K562 (cell line): Measurements from ENCODE around the gene CSF1. TPM values are rescaled to one million over a fixed set of nuclear protein-coding genes. Genes with fewer than 3 reads are reported as not detected.

Experiments
- CAMTA2 ChIP-seq: fragments of 250-450 bp; sonication (Bioruptor Pico); conservative IDR thresholded peaks from 2 replicates; pipeline ENCODE4 v1.5.1; 2022
- CBX3 ChIP-seq, 2 experiments: IDR thresholded peaks; 1 replicate in 1 of 2; 2 replicates in 1 of 2; pipeline ENCODE4 v1.6.1; 2012; ENCODE audit warnings: inconsistent platforms in 2 of 2, low read length in 2 of 2, borderline replicate concordance in 1 of 2, control low read depth in 1 of 2
- CXXC5 ChIP-seq: fragments of 250-450 bp; sonication (Bioruptor Pico); IDR thresholded peaks from 2 replicates; pipeline ENCODE4 v1.8.0; 2022; ENCODE audit warnings: inconsistent platforms, mild to moderate bottlenecking, moderate library complexity
- HBP1 ChIP-seq: fragments of 450-650 bp; formaldehyde crosslinking; IDR thresholded peaks from 2 replicates; pipeline ENCODE4 v1.4.0; 2022; ENCODE audit warnings: missing genetic modification characterization
- HIVEP1 ChIP-seq: fragments of 250-450 bp; sonication (Bioruptor Pico); IDR thresholded peaks from 2 replicates; pipeline ENCODE4 v1.4.0; 2020; ENCODE audit warnings: mild to moderate bottlenecking
- HNRNPUL1 ChIP-seq: fragments of 200-400 bp; formaldehyde crosslinking; IDR thresholded peaks from 2 replicates; pipeline ENCODE4 v1.6.1; 2017; ENCODE audit warnings: low read length
- NR2F6 ChIP-seq: fragments of 450-650 bp; formaldehyde crosslinking; IDR thresholded peaks from 2 replicates; pipeline ENCODE4 v1.4.0; 2020; ENCODE audit warnings: mild to moderate bottlenecking
- PPARD ChIP-seq: fragments of 250-450 bp; sonication (Bioruptor Pico); IDR thresholded peaks from 2 replicates; pipeline ENCODE4 v1.8.0; 2022; ENCODE audit warnings: inconsistent platforms, mild to moderate bottlenecking, moderate library complexity
- PTBP1 ChIP-seq: fragments of 200-400 bp; formaldehyde crosslinking; IDR thresholded peaks from 2 replicates; pipeline ENCODE4 v1.6.1; 2017; ENCODE audit warnings: low read depth, low read length
- SIRT6 ChIP-seq: IDR thresholded peaks from one replicate; pipeline ENCODE4 v1.6.1; 2012; ENCODE audit warnings: low read depth, mild to moderate bottlenecking, control low read depth, inconsistent platforms, low read length, moderate library complexity
- SMAD2 ChIP-seq: fragments of 150-350 bp; IDR thresholded peaks from 2 replicates; pipeline ENCODE4 v1.6.1; 2014; ENCODE audit warnings: low read depth, mild to moderate bottlenecking, low read length
- SNRNP70 ChIP-seq: fragments of 200-400 bp; formaldehyde crosslinking; optimal IDR thresholded peaks from 2 replicates; pipeline ENCODE3; 2017; ENCODE audit warnings: low read depth, low read length
- TAF1 ChIP-seq: IDR thresholded peaks from 2 replicates; pipeline ENCODE4 v1.6.1; 2011; ENCODE audit warnings: mild to moderate bottlenecking, low read length, moderate library complexity; ENCODE audit not compliant: insufficient read depth, control insufficient read depth, severe bottlenecking; ENCODE audit errors: extremely low read depth
- TAF7 ChIP-seq: fragments of 450-650 bp; IDR thresholded peaks from 2 replicates; pipeline ENCODE4 v1.6.1; 2016; ENCODE audit warnings: missing genetic modification characterization, missing compliant biosample characterization
- ZNF280B ChIP-seq: fragments of 250-450 bp; sonication (Bioruptor Pico); IDR thresholded peaks from 2 replicates; pipeline ENCODE4 v1.5.1; 2021; ENCODE audit warnings: mild to moderate bottlenecking
- ZNF717 ChIP-seq: fragments of 250-450 bp; sonication (Bioruptor Pico); IDR thresholded peaks from 2 replicates; pipeline ENCODE4 v1.5.0; 2021
- ZSCAN29 ChIP-seq: fragments of 450-650 bp; IDR thresholded peaks from 2 replicates; pipeline ENCODE4 v1.6.1; 2017
- polyA plus RNA-seq, 8 experiments: library from polyadenylated mRNA; depleted of rRNA in 4 of 8; stranded (reverse) in 5 of 8; unstranded in 3 of 8; fragments of >200 nt; fragmentation: Nextera tagmentation in 2 of 8; fragmentation: Illumina TruSeq in 1 of 8; extraction: Ambion mirVana in 2 of 8; extraction: Trizol in 1 of 8; gene quantifications; 2 replicates each; pipeline versions ENCODE4 v1.2.1 to v1.2.3, GENCODE V29; 2011 to 2014; ENCODE audit warnings: inconsistent platforms in 1 of 8, missing spikeins in 1 of 8
- total RNA-seq, 7 experiments: library from RNA; depleted of rRNA in 6 of 7; stranded (reverse); fragments of >200 nt in 6 of 7; fragmentation: Illumina TruSeq in 2 of 7; extraction: Trizol in 2 of 7; gene quantifications; 2 replicates each; pipeline versions ENCODE4 v1.2.1 to v1.2.3, GENCODE V29; 2011 to 2021; ENCODE audit warnings: low replicate concordance in 1 of 7
- TF ChIP-seq, protein P1 (sequence below): fragments of 450-650 bp; IDR thresholded peaks from 2 replicates; pipeline ENCODE4 v1.6.1; 2018; ENCODE audit not compliant: partially characterized antibody

Gene CSF1
- total and polyA plus RNA-seq, 9 of the 15 experiments (the other 6 are each of a cell fraction or from before 2014, with no cell fraction given), result 0.18 to 11.8 (median 2.8) TPM

DNA sequence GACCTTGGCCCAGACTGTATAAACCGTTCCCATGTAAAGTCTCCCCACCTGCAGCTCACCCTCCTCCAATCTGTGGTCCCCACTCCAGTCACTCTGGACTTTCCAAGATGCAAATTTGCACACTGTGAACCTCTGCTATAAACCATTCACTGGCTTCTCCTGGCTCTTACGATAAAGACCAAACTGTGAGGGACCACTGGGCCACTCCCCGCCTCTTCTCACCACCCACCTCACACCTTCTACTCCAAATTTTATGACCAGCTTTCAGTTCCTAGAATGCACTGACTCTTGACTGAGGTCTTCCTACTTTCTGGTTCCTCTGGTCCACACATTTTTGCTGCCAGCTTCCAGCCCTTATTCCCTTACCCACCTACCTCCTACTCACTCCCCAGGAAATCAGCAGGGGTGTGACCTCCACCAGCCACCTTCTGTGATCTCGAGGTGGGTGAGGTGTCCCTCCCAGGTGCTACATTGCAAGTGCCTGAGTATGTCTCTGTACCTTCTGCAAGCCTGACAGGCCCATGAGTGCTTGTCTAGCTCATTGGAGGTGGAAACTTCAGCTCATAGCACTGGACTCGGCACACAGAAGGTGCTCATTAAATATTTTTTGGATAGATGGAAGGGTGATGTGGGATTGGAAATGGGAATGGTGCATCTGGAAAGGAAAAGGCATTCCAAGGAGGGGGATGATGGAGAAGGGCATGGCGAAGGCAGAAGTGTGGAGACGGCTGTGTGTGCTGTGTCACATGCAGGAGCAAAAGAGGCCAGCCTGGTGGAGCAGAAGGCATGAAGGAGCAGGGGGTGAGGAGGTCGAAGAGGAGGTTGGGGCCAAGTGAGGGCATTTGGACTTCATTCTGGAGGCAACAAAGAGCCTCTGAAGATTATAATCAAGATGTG is 15.6 kb upstream of the CSF1 start (continued):
- TF ChIP-seq PTBP1 (no peak), SIRT6 (no peak), PPARD (CRISPR knock-in tag) (no peak), HIVEP1 (no peak), TAF1 (no peak), TAF7 (no peak), SMAD2 (no peak), NR2F6 (CRISPR knock-in tag) (no peak), ZNF717 (no peak), ZNF280B (CRISPR knock-in tag) (no peak), CAMTA2 (no peak), SNRNP70 (no peak), HBP1 (peak; percentile 69; the same call in 1 of the 2 replicates), CXXC5 (CRISPR knock-in tag) (peak; percentile 40; the same call in 1 of the 2 replicates), ZSCAN29 (no peak), HNRNPUL1 (no peak), CBX3 (IDR thresholded peaks at IDR 0.05; ENCODE audit: borderline replicate concordance in 1 of 2, low read length in 2 of 2) (no peak)
- TF ChIP-seq, protein P1, sequence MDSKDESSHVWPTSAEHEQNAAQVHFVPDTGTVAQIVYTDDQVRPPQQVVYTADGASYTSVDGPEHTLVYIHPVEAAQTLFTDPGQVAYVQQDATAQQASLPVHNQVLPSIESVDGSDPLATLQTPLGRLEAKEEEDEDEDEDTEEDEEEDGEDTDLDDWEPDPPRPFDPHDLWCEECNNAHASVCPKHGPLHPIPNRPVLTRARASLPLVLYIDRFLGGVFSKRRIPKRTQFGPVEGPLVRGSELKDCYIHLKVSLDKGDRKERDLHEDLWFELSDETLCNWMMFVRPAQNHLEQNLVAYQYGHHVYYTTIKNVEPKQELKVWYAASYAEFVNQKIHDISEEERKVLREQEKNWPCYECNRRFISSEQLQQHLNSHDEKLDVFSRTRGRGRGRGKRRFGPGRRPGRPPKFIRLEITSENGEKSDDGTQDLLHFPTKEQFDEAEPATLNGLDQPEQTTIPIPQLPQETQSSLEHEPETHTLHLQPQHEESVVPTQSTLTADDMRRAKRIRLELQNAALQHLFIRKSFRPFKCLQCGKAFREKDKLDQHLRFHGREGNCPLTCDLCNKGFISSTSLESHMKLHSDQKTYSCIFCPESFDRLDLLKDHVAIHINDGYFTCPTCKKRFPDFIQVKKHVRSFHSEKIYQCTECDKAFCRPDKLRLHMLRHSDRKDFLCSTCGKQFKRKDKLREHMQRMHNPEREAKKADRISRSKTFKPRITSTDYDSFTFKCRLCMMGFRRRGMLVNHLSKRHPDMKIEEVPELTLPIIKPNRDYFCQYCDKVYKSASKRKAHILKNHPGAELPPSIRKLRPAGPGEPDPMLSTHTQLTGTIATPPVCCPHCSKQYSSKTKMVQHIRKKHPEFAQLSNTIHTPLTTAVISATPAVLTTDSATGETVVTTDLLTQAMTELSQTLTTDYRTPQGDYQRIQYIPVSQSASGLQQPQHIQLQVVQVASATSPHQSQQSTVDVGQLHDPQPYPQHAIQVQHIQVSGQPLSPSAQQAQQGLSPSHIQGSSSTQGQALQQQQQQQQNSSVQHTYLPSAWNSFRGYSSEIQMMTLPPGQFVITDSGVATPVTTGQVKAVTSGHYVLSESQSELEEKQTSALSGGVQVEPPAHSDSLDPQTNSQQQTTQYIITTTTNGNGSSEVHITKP, result no peak
